HepG2 (cell line): Measurements from ENCODE around the gene DOCK3. TPM values are rescaled to one million over a fixed set of nuclear protein-coding genes. Genes with fewer than 3 reads are reported as not detected.

Experiments used
- ATAC-seq: fragments of 200-7000 bp; cut with Tn5 transposase; 3 replicates; pipeline ENCODE4 v1.9.1; 2020; ENCODE audit warnings: mild to moderate bottlenecking, moderate library complexity
- BruUV-seq: library from RNA; stranded (reverse); fragments of 400-500 nt; replicated peaks from 2 replicates; lab custom pipeline; 2021; lab: Mats Ljungman, UMichigan
- CTCF ChIA-PET: fragments of 300-600 bp; formaldehyde crosslinking; extraction: SDS; loops from one replicate; lab custom pipeline; 2021; ENCODE audit warnings: low total read pairs, inconsistent platforms, low intra/inter-chr PET ratio; lab: Yijun Ruan, JAX
- POLR2A ChIA-PET: fragments of 350-600 bp; sonication (Branson Sonifier 250); formaldehyde crosslinking; loops from one replicate; lab custom pipeline; 2020; ENCODE audit warnings: antibody characterized with exemption, inconsistent platforms; lab: Yijun Ruan, JAX
- DNase-seq: peaks from one replicate; pipeline ENCODE4 v3.0.0-alpha.2; 2015; ENCODE audit warnings: low spot score
- FAIRE-seq: peaks from 3 replicates; lab custom pipeline; 2011; peaks lifted over from hg19 to GRCh38; lab: Jason Lieb, UNC
- H2AFZ ChIP-seq: one replicate; pipeline ENCODE4 v1.6.1; 2011; ENCODE audit warnings: low read length, inconsistent platforms
- H3K27ac ChIP-seq: fragments of 300-600 bp; 3 replicates; pipeline ENCODE4 v1.8.0; 2011; ENCODE audit warnings: mixed run types, mild to moderate bottlenecking, mixed read lengths, low read length, inconsistent platforms; ENCODE audit not compliant: insufficient read depth; ENCODE audit errors: extremely low read length
- H3K27me3 ChIP-seq, 2 experiments: fragments of 200-600 bp in 1 of 2; 2 replicates in 1 of 2; 3 replicates in 1 of 2; pipeline versions ENCODE4 v1.6.0 to v1.8.0; 2011; ENCODE audit warnings: low read length in 2 of 2, mild to moderate bottlenecking in 2 of 2, moderate library complexity in 2 of 2, inconsistent platforms in 1 of 2; ENCODE audit not compliant: insufficient read depth in 2 of 2, control insufficient read depth in 1 of 2
- H3K36me3 ChIP-seq, 2 experiments: fragments of 200-600 bp in 1 of 2; replicated peaks in 1 of 2; 2 replicates in 1 of 2; 3 replicates in 1 of 2; pipeline versions ENCODE4 v1.5.1 to v1.8.0; 2011; ENCODE audit warnings: low read length in 2 of 2, inconsistent platforms in 1 of 2; ENCODE audit not compliant: insufficient read depth in 2 of 2, control insufficient read depth in 1 of 2
- H3K4me1 ChIP-seq: 2 replicates; pipeline ENCODE4 v1.5.1; 2012; ENCODE audit warnings: low read length, inconsistent platforms; ENCODE audit not compliant: insufficient read depth
- H3K4me2 ChIP-seq: 2 replicates; pipeline ENCODE4 v1.6.0; 2011; ENCODE audit warnings: low read depth, low read length, inconsistent platforms
- H3K4me3 ChIP-seq, 3 experiments: fragments of 200-600 bp in 1 of 3; sonication (generic), shearing (Covaris generic) in 1 of 3; replicated peaks in 1 of 3; 2 replicates each; pipeline ENCODE4 v1.5.1; 2011 to 2016; ENCODE audit warnings: low read length in 3 of 3, inconsistent platforms in 2 of 3, low read depth in 2 of 3, mild to moderate bottlenecking in 2 of 3, control low read depth in 1 of 3, mixed read lengths in 1 of 3; ENCODE audit not compliant: insufficient read depth in 1 of 3
- H3K79me2 ChIP-seq: one replicate; pipeline ENCODE4 v1.6.1; 2011; ENCODE audit warnings: low read length, inconsistent platforms; ENCODE audit not compliant: insufficient read depth
- H3K9ac ChIP-seq: 2 replicates; pipeline ENCODE4 v1.6.0; 2011; ENCODE audit warnings: mild to moderate bottlenecking, low read depth, low read length, inconsistent platforms; ENCODE audit not compliant: insufficient read depth
- H3K9me3 ChIP-seq: 2 replicates; pipeline ENCODE4 v1.5.1; 2012; ENCODE audit warnings: mild to moderate bottlenecking, low read length
- H4K20me1 ChIP-seq: 2 replicates; pipeline ENCODE4 v1.6.0; 2011; ENCODE audit warnings: inconsistent platforms, mild to moderate bottlenecking, low read length, moderate library complexity; ENCODE audit not compliant: insufficient read depth
- ERF ChIP-seq: IDR thresholded peaks from 2 replicates; pipeline ENCODE4 v1.6.1; 2018; ENCODE audit warnings: missing biosample characterization, missing genetic modification reagents
- HDAC2 ChIP-seq: sonication (generic); formaldehyde crosslinking; IDR thresholded peaks from 2 replicates; pipeline ENCODE4 v1.4.0; 2020; ENCODE audit warnings: missing genetic modification reagents
- MIXL1 ChIP-seq: IDR thresholded peaks from 2 replicates; pipeline ENCODE4 v1.6.1; 2016
- RXRA ChIP-seq: sonication (generic); formaldehyde crosslinking; IDR thresholded peaks from 2 replicates; pipeline ENCODE4 v1.5.1; 2020; ENCODE audit warnings: missing genetic modification reagents
- SP140L ChIP-seq: sonication (generic); formaldehyde crosslinking; IDR thresholded peaks from 2 replicates; pipeline ENCODE4 v1.4.0; 2020; ENCODE audit warnings: missing genetic modification reagents, borderline replicate concordance
- ZBTB8A ChIP-seq: sonication (generic); formaldehyde crosslinking; IDR thresholded peaks from 2 replicates; pipeline ENCODE4 v1.4.0; 2020; ENCODE audit warnings: mild to moderate bottlenecking, low read depth, missing genetic modification reagents, borderline replicate concordance
- ZC3H13 ChIP-seq: sonication (generic); formaldehyde crosslinking; IDR thresholded peaks from 2 replicates; pipeline ENCODE4 v1.8.1; 2023; ENCODE audit warnings: mild to moderate bottlenecking, missing genetic modification reagents, moderate library complexity
- ZNF10 ChIP-seq: sonication (generic); formaldehyde crosslinking; IDR thresholded peaks from 2 replicates; pipeline ENCODE4 v1.4.0; 2020; ENCODE audit warnings: mild to moderate bottlenecking, low read depth, missing genetic modification reagents, borderline replicate concordance
- ZNF543 ChIP-seq: sonication (generic); formaldehyde crosslinking; IDR thresholded peaks from 2 replicates; pipeline ENCODE4 v1.4.0; 2020; ENCODE audit warnings: mild to moderate bottlenecking, missing genetic modification reagents
- ZUFSP ChIP-seq: sonication (generic); formaldehyde crosslinking; IDR thresholded peaks from 2 replicates; pipeline ENCODE4 v1.9.0; 2021; ENCODE audit warnings: missing genetic modification reagents, mild to moderate bottlenecking, borderline replicate concordance
- WGBS: methylation state at CpG from one replicate; pipeline ENCODE4 v1.1.6; 2017; ENCODE audit warnings: low lambda C conversion rate; 5-methylcytosine and 5-hydroxymethylcytosine counted together
- in situ Hi-C: cut with HindIII; loops from 2 replicates; pipeline ENCODE4 v1.10.0; 2017; ENCODE audit warnings: low pct_unique_long_range_greater_than_20kb; ENCODE audit not compliant: extremely low pct_ligation_motif_present
- intact Hi-C: fragments of 100-400 bp; cut with micrococcal nuclease; formaldehyde crosslinking; loops from one replicate; pipeline ENCODE4 v1.10.0; 2022; ENCODE audit not compliant: unreplicated experiment
- polyA plus RNA-seq, 8 experiments: library from polyadenylated mRNA; depleted of rRNA in 3 of 8; stranded (reverse) in 7 of 8; unstranded in 1 of 8; fragments of >200 nt; fragmentation: Illumina TruSeq in 4 of 8; extraction: Trizol in 4 of 8; gene quantifications; 2 replicates each; pipeline versions ENCODE4 v1.2.1 to v1.2.3, GENCODE V29; 2011 to 2016; ENCODE audit warnings: low read depth in 4 of 8, missing spikeins in 1 of 8, mixed read lengths in 1 of 8; ENCODE audit not compliant: insufficient read depth in 1 of 8
- total RNA-seq, 5 experiments: library from RNA; depleted of rRNA; stranded (reverse); fragments of >200 nt; fragmentation: Illumina TruSeq; extraction: Trizol; gene quantifications; 2 replicates each; pipeline ENCODE4 v1.2.3, GENCODE V29; 2016; ENCODE audit warnings: low read depth in 1 of 5

DOCK3 gene
- total and polyA plus RNA-seq, 2 of the 13 experiments (the other 11 are each of a cell fraction or from before 2014, with no cell fraction given): not detected

- TF ChIP-seq ZUFSP (CRISPR knock-in tag): no peak
These were observed 549.6 kb downstream of the DOCK3 start (continued) for GRCh38 chr3:51224283-51224682.

- TF ChIP-seq MIXL1 (no peak), RXRA (no peak), ZNF10 (no peak), ZC3H13 (no peak), ZNF543 (CRISPR knock-in tag) (no peak), SP140L (CRISPR knock-in tag) (no peak), ZBTB8A (no peak), HDAC2 (CRISPR knock-in tag) (no peak), ERF (CRISPR knock-in tag) (no peak)
- ChIA-PET CTCF (no interaction called here), POLR2A (no interaction called here)
- H3K27me3 ChIP-seq: no peaks in the 10 kb centered on the region
- H2AFZ ChIP-seq: no peak overlapping the region
- no TSS peak for BruUV-seq
- 8% methylated on average over 1 of the region's 1 CpG for WGBS
- FAIRE-seq (no peak), ATAC-seq (no peak), DNase-seq (no peak)
- H3K4me2 ChIP-seq: no peak overlapping the region
- in situ Hi-C loops (no loop called here), intact Hi-C loops (no loop called here)
- no peak overlapping the region for H3K27ac ChIP-seq
- no peaks in the 10 kb centered on the region for H3K9me3 ChIP-seq
- H4K20me1 ChIP-seq: no peaks in the 10 kb centered on the region
- H3K36me3 ChIP-seq: no peaks in the 10 kb centered on the region
- H3K4me3 ChIP-seq: no peak overlapping the region
- H3K79me2 ChIP-seq: no peaks in the 10 kb centered on the region
- H3K4me1 ChIP-seq: no peaks in the 10 kb centered on the region
- no peak overlapping the region for H3K9ac ChIP-seq
These were observed 550.1 kb downstream of the DOCK3 start for GRCh38 chr3:51224843-51225242.
